ENCODE measurements around the gene CDKN2B. TPM values are rescaled to one million over a fixed set of nuclear protein-coding genes. Genes with fewer than 3 reads are reported as not detected.

Gene CDKN2B
- total and polyA plus RNA-seq, 2 of the 4 experiments (the other 2 are of a cell fraction): 3.6 to 8.2 TPM

GRCh38 chr9:22046243-22046885 lies 37.3 kb upstream of the CDKN2B start:
- H3K4ac ChIP-seq (ENCODE audit: low read depth, low read length): no peak overlapping the region
- CTCF ChIA-PET: interaction anchor here (0.6 kb wide), 1 partner anchor 19 kb away, joined by 5 read pairs; no protein-coding TSS in a partner anchor
- no peak overlapping the region for H4K5ac ChIP-seq (ENCODE audit: low read depth, low read length)
- H3K36me3 ChIP-seq (ENCODE audit: control insufficient read depth, insufficient read depth, low read length): no peaks in the 10 kb centered on the region
- no peak overlapping the region for H2AK5ac ChIP-seq (ENCODE audit: low read depth, low read length)
- no peak overlapping the region for H4K8ac ChIP-seq (ENCODE audit: low read depth in 2 of 2, low read length in 2 of 2)
- DNase-seq: no peak
- BruUV-seq (replicated peaks): no TSS peak
- in situ Hi-C loops (cut with MboI; ENCODE audit: low sequenced_read_pairs): no loop called here
- H4K91ac ChIP-seq (ENCODE audit: insufficient read depth, low read depth, low read length): no peak overlapping the region
- no peak overlapping the region for H2BK120ac ChIP-seq (ENCODE audit: low read depth, low read length)
- ATAC-seq (ENCODE audit: low read depth): no peak
- H2AFZ ChIP-seq (replicated peaks; ENCODE audit: low read length, poor library complexity): no peak overlapping the region
- 100% methylated on average over 1 of the region's 1 CpG; no CpG with 5 or more reads in 1 of the 2 experiments for WGBS, 2 experiments (ENCODE audit: extremely low coverage in 2 of 2, insufficient read length in 1 of 2)
- no peak overlapping the region for H3K27ac ChIP-seq (ENCODE audit: insufficient read depth, low read length)
- H3K9me1 ChIP-seq (ENCODE audit: insufficient read depth, low read length): no peaks in the 10 kb centered on the region
- no peak overlapping the region for H2AK9ac ChIP-seq (replicated peaks; ENCODE audit: low read depth, low read length, poor library complexity)
- H3K18ac ChIP-seq (ENCODE audit: low read depth, low read length): no peak overlapping the region
- no peak overlapping the region for H2BK5ac ChIP-seq (ENCODE audit: low read depth, low read length, poor library complexity, severe bottlenecking)
- no peak overlapping the region for H2BK20ac ChIP-seq (ENCODE audit: low read depth, low read length)
- no peak overlapping the region for H3K9ac ChIP-seq (ENCODE audit: low read depth, low read length)
- no peak overlapping the region for H3K14ac ChIP-seq (replicated peaks; ENCODE audit: low read depth, low read length)
- H2BK15ac ChIP-seq (ENCODE audit: low read depth, low read length): no peak overlapping the region
- no peak overlapping the region for H3K4me3 ChIP-seq (ENCODE audit: insufficient read depth, low read depth, low read length)
- H3K27me3 ChIP-seq (ENCODE audit: control insufficient read depth, insufficient read depth, low read length): no peaks in the 10 kb centered on the region
- TF ChIP-seq ELK1 (IDR thresholded peaks at IDR 0.05; ENCODE audit: borderline replicate concordance, low read depth, low read length): no peak
- TF ChIP-seq SMC3 (IDR thresholded peaks at IDR 0.05; ENCODE audit: low read depth, low read length): no peak
- TF ChIP-seq MAZ (IDR thresholded peaks at IDR 0.05; ENCODE audit: borderline replicate concordance, low read depth, low read length): no peak
- TF ChIP-seq NFE2L2 (IDR thresholded peaks at IDR 0.05; ENCODE audit: low read depth, low read length): no peak
- no peak for TF ChIP-seq CEBPB (IDR thresholded peaks at IDR 0.05; ENCODE audit: low read depth, low read length)
- no peaks in the 10 kb centered on the region for H3K79me1 ChIP-seq (ENCODE audit: low read depth in 1 of 2, low read length in 2 of 2)
- dilution Hi-C loops (cut with HindIII; ENCODE audit: low sequenced_read_pairs, unreplicated experiment): no loop called here
- H4K20me1 ChIP-seq (ENCODE audit: insufficient read depth, low read length): no peaks in the 10 kb centered on the region
- POLR2A ChIA-PET (ENCODE audit: unreplicated experiment): no interaction called here
- intact Hi-C loops (cut with micrococcal nuclease): no loop called here
- no peaks in the 10 kb centered on the region for H3K9me3 ChIP-seq (ENCODE audit: control insufficient read depth, insufficient read depth, low read length)
- H3K4me2 ChIP-seq (ENCODE audit: low read depth, low read length): no peak overlapping the region
- no peak overlapping the region for H3K23ac ChIP-seq (ENCODE audit: low read depth, low read length)
- no peak overlapping the region for H3K56ac ChIP-seq (ENCODE audit: extremely low read depth, insufficient read depth, low read length)
- H3K4me1 ChIP-seq (ENCODE audit: control insufficient read depth, insufficient read depth, low read length): peaks cover 4% of the 10 kb centered on the region

Data from IMR-90 (cell line).